HG03432 (cell line): ENCODE data around the gene SYT5.
"Not testable (repeated sequence)": the region's sequence is repeated elsewhere in the genome, so short reads cannot be mapped to it uniquely, and the experiment has no call there.

Source experiments
- ATAC-seq: cut with Tn5 transposase; IDR thresholded peaks from one replicate; pipeline ENCODE4 v1.9.1; 2021; ENCODE audit warnings: mild to moderate bottlenecking, moderate library complexity; ENCODE audit not compliant: unreplicated experiment

The SYT5 gene

GRCh38 chr19:55208880-55209692 is 29.0 kb upstream of the SYT5 start, which contains the start of gene PTPRH:
Gene PTPRH, minus strand, starts transcription at chr19:55209501. Its CDS starts 68 bp downstream, at chr19:55209433.
- no peak for ATAC-seq

DNA sequence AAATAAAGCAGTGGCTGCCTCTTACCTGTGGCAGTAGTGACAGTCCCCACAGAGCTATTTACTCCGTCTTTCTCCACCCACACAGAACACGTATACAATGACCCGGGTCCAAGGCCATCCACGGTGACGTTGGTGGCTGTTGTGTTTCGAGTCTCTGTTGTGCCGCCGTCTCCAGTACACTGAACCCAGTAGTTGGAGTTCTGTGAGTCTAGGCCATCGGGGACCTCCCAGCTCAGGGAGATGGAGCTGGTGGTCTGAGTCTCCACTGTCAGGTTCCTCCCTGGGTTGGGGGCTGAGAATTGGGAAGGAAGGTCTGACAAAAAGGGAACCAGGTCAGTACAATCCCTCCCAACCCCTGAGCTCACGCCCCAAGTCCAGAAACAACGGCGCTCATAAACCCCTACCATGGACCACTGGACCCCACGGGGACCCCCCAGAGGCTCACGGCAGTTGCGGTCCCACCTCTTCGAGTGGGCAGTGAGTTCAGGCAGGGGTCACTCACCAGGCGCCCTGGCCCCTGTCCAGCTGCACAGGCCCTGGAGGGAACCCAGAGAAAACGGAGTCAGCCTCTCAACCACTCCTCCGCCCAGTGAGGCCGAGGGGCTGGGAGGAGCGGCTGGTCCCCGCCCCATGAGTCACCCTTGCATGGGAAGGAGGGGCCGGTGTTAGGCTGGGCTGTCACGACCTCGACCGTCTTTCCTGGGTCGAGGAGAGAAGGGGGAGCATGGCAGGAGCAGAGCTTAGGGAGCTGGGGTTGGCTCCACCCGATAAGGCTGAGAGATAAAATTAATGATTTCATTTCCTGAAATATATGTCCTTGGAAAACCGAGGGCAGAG is 26.8 kb upstream of the SYT5 start:
- no peak for ATAC-seq

- not testable (repeated sequence) for ATAC-seq
Observed at GRCh38 chr19:55202199-55202598, 22.1 kb upstream of the SYT5 start.

GRCh38 chr19:55199620-55200204 is 19.6 kb upstream of the SYT5 start:
- ATAC-seq: no peak

DNA sequence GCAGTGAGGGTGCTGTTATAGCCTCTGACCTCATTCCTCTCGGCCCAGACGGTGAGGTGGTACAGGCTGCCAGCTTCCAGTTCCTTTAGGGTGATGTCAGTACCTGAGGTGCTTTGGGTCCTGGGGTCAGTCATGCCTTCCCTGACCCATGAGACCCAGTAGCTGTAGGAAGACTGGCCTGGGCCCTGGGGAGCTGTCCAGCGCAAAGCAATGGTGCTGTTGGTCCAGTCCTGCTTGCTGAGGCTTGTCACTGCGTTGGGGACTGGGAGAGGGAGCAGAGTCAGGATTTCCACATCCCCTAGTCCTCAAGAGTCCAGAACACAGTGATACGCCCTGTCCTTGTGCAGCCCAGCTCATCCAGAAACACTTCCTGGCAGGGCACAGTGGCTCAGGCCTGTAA is 18.6 kb upstream of the SYT5 start:
- no peak for ATAC-seq

DNA sequence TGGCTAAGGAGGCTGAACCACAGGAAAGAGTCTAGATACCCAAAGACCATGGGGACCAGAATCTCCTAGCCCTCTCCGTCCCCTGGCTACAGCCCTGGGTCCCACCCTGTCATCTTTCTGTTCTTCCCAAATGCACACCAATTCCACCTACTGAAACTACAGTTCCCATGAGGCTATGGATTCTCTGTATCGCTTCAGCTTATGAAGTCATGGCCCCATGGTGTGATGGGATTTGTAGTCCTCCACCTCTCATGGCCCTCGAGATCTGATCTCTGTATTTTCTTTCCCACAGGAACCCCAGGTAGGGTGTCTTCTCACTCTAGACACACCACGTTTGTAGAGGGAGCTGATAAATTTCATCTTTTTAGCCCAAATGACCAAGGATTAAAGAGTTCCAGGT is 17.4 kb upstream of the SYT5 start:
- ATAC-seq: no peak

- ATAC-seq: no peak
Observed at GRCh38 chr19:55196803-55197202, 16.7 kb upstream of the SYT5 start.

GRCh38 chr19:55193481-55193880 is 13.4 kb upstream of the SYT5 start:
- no peak for ATAC-seq

GRCh38 chr19:55189403-55189835 is 9.3 kb upstream of the SYT5 start:
- no peak for ATAC-seq

DNA sequence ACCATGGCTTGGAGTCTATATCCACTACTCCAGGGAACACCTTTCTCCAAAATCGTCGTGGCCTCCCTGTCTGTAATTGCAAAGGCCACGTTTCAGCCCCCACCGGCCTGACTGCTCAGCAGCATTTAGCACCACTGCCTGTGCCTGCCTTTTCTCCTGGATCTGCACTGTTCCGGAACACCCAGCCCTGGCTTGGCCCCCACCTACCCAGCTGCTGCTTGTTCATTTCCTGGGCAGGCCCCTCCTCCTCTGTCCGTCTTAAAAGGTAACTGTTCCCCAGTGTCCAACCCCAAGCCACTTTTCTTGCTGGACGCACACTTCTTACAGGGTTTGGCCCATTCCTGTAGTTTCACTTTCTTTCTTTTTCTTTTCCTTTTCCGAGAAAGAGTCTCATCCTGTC is 8.5 kb upstream of the SYT5 start:
- ATAC-seq: no peak

DNA sequence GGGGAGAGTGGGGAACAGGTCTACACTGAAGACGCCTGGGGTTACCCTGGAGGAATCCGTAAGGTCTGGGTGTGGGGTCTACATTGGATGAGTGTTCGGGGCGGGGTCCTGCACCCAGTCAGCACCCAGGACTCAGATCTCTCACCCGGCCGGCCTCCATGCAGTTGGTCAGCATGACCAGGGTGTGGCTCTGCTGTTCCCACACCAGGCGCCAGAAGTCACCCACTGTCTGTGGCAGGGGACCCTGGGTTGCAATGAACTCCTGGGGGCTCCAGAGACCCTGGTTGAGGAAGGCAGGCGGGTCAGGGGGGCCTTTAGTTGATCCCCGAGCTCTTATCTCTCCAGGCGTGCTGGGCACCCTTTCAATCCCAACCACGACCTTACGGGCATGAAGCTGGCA is 6.0 kb upstream of the SYT5 start:
- ATAC-seq: no peak

DNA sequence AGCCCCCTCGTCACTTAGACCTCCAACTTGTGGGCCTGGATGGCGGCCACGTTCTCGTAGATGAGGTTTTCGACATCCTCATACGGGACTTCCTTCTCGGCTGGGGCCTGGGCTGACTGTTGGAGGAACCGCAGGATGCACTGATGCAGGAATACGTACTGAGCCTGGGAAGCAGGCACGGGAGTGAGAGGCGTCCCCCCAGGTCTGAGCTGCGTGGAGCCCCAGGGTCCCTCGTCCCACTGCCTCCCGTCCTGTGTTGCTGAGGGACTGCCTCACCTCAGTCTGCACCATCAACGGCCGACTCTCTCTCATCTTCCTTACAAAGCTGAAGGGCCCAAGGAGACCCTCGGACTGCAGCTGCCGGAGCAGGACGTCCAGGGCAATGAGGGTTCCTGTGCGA is 1.7 kb upstream of the SYT5 start:
- ATAC-seq: no peak

GRCh38 chr19:55178781-55179599 is 1.1 kb downstream of the SYT5 start:
- peak; percentile 86 for ATAC-seq

GRCh38 chr19:55176076-55176475 is 4.0 kb downstream of the SYT5 start:
- ATAC-seq: no peak

GRCh38 chr19:55175117-55175867 is 4.8 kb downstream of the SYT5 start:
- ATAC-seq: no peak

DNA sequence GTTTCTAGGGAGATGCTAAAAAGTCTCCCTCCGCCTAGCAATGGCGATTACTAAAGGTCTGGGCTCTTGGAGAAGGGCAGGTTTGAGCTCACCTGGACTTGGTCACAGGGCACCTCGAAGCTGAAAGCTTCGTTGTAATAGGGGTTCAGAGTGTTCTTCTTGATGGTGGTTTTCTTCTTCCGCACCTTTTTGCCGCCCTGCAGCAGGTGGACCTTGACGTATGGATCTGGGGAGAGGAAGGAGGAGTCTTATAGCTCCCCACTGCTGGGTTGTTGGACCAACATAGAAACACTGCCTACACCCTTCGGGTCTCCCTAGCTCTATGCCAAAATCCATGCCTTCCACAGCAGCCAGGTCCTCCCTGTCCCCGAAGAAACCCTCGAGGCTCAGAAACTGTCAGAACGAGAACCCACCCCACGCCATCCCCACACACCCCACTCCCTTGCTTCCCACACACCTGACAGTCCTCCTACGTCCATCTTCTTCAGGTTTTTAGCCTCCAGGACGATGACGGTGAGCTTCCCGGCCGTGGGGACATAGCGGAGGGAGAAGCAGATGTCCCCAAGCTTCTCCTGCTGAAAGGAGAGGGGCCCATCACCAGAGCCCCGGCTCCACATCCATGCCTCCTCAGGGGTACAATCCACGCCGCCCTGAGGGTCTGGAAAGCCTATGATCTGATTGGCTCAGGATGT is 5.5 kb downstream of the SYT5 start:
- ATAC-seq: no peak

DNA sequence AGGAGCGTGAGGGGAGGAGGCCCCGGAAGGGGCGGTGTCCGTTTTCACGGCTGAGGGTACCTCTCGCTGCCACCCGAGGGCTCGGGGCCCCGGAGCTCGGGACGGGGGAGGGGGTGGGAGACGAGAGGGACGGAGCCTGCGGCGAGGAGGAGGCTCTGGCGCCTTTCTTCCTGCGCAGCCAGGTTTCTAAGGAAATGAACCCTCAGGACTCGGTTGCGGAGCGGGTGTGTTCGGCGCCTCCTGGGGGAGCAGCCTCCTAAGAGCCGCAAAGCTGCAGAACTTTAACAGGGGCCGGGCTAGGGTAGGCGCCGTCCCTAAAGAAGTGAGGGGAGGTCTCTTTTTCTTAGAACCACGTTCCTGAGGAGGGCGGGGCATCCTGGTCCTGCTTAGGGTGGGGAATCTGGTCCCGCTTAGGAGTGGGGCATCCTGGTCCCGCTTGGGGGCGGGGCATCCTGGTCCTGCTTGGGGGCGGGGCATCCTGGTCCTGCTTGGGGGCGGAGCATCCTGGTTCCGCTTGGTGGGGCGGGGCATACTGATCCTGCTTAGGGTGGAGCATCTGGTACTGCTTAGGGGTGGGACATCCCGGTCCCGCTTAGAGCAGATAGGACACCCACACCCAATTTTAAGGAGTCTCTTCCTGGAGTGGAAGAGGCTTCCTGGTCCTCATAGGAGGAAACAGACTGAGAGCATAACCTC is 6.2 kb downstream of the SYT5 start:
- no peak for ATAC-seq

DNA sequence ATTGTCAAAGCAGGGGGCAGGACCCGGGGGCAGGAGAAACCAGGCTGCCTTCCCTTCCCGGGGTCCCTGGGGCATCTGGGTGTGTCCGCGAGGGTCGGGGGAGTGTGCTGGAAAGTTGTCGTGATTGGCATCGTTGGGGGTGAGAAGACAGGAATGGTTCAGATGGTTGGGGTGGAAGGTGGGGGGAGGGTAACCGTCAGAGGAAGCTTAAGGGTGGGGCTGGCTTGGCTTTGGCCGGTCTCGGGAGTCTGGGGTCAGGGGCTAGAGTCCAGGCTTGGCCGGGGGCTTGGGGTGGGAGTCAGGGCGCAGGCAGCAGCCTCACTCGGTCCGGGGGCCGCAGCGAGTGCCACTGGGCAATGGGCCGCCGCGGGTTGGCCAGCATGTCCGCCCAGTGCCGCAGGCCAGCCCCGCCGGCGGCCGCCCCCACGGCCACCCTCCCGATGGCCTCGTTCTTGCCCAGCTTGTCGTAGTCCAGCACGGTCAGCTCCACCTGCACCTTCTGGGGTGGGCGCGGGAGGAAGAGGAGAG is 6.8 kb downstream of the SYT5 start:
- no peak for ATAC-seq

DNA sequence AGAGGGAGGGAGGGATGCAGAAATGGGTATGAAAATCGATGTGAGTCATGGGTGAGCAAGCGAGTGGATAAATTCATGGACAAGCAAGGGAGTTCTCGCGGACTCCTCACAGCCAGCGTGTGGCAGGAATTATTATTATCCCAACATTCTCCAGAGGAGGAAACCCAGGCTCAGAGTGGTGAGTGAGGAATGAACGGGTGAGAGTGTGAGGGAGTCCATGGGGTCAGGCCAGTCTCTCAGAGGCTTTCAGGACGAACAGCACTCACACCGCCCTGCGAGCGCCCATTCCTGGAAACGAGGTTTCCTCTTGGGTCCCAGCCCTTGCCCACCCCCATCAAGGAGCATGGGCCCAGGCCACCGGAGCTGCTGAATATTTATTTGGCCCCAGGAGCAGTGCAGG is 7.3 kb downstream of the SYT5 start:
- no peak for ATAC-seq
